SU-DHL-6 (cell line): ENCODE results near the gene CUBN.

Experiments
- H2AFZ ChIP-seq: fragments of 200-600 bp; sonication (generic); 2 replicates; pipeline ENCODE4 v1.6.1; 2014; ENCODE audit warnings: low read depth, mild to moderate bottlenecking, moderate library complexity, mixed read lengths, antibody characterized with exemption, low read length; ENCODE audit not compliant: severe bottlenecking
- H3F3A ChIP-seq: fragments of 200-600 bp; shearing (Covaris generic); 2 replicates; pipeline ENCODE4 v1.6.0; 2016; ENCODE audit warnings: antibody characterized with exemption, mild to moderate bottlenecking; ENCODE audit not compliant: insufficient read depth
- H3K27ac ChIP-seq: fragments of 200-600 bp; sonication (generic); 2 replicates; pipeline ENCODE4 v1.5.1; 2016; ENCODE audit warnings: low read depth, mild to moderate bottlenecking, low read length, moderate library complexity, mixed read lengths
- H3K27me3 ChIP-seq: fragments of 200-600 bp; sonication (generic), shearing (Covaris generic); 2 replicates; pipeline ENCODE4 v1.6.0; 2014; ENCODE audit warnings: mild to moderate bottlenecking, low read length
- H3K36me3 ChIP-seq: fragments of 200-600 bp; sonication (generic); 2 replicates; pipeline ENCODE4 v1.6.1; 2014; ENCODE audit warnings: mild to moderate bottlenecking, low read length, mixed read lengths
- H3K4me2 ChIP-seq: fragments of 300-600, 200-600 bp; shearing (Covaris generic), sonication (generic); 2 replicates; pipeline ENCODE4 v1.6.0; 2014; ENCODE audit warnings: low read length, low read depth, mild to moderate bottlenecking; ENCODE audit not compliant: poor library complexity, severe bottlenecking
- H3K4me3 ChIP-seq: fragments of 200-600 bp; sonication (generic); 2 replicates; pipeline ENCODE4 v1.5.1; 2014; ENCODE audit warnings: antibody characterized with exemption, low read length, mild to moderate bottlenecking, mixed read lengths; ENCODE audit not compliant: insufficient read depth, poor library complexity, severe bottlenecking
- H3K79me2 ChIP-seq: fragments of 200-600 bp; sonication (generic); 2 replicates; pipeline ENCODE4 v1.6.1; 2014; ENCODE audit warnings: mild to moderate bottlenecking, low read length, moderate library complexity; ENCODE audit not compliant: insufficient read depth
- H3K9ac ChIP-seq: fragments of 200-600 bp; sonication (generic); 2 replicates; pipeline ENCODE4 v1.7.0; 2014; ENCODE audit warnings: mild to moderate bottlenecking, low read length
- H3K9me2 ChIP-seq: fragments of 200-600 bp; sonication (generic); replicated peaks from 2 replicates; pipeline ENCODE4 v1.6.1; 2014; ENCODE audit warnings: low read length; ENCODE audit not compliant: insufficient read depth
- H3K9me3 ChIP-seq: fragments of 200-600 bp; sonication (generic); 2 replicates; pipeline ENCODE4 v1.6.1; 2014; ENCODE audit warnings: low read length, mixed read lengths; ENCODE audit not compliant: insufficient read depth
- H4K20me1 ChIP-seq: fragments of 200-600 bp; sonication (generic); 2 replicates; pipeline ENCODE4 v1.6.1; 2014; ENCODE audit warnings: low read depth, mild to moderate bottlenecking, antibody characterized with exemption, low read length, moderate library complexity, mixed read lengths
- EZH2phosphoT487 ChIP-seq: fragments of 200-600 bp; sonication (generic), shearing (Covaris generic); conservative IDR thresholded peaks from 2 replicates; pipeline ENCODE4 v1.6.1; 2018; ENCODE audit warnings: mild to moderate bottlenecking, antibody characterized with exemption, low read length, moderate library complexity, mixed read lengths
- TF ChIP-seq, protein P1 (sequence below): fragments of 200-600 bp; sonication (generic); IDR thresholded peaks from one replicate; pipeline ENCODE4 v1.5.1; 2017; ENCODE audit warnings: antibody characterized with exemption, mild to moderate bottlenecking, low read length, moderate library complexity; ENCODE audit not compliant: insufficient read depth, poor library complexity, severe bottlenecking

CUBN gene

GRCh38 chr10:16913266-16913665 is 216.3 kb downstream of the CUBN start:
- Histone ChIP-seq H3K36me3 (no peaks in the 10 kb centered on the region), H3K27ac (no peak overlapping the region), H3K4me2 (no peak overlapping the region), H3K79me2 (no peaks in the 10 kb centered on the region), H3K9ac (no peak overlapping the region), H3K27me3 (no peaks in the 10 kb centered on the region), H3K4me3 (no peak overlapping the region), H3K9me2 (no peaks in the 10 kb centered on the region), H3F3A (no peaks in the 10 kb centered on the region), H2AFZ (no peak overlapping the region), H4K20me1 (no peaks in the 10 kb centered on the region), H3K9me3 (no peaks in the 10 kb centered on the region)
- TF ChIP-seq, protein P1, sequence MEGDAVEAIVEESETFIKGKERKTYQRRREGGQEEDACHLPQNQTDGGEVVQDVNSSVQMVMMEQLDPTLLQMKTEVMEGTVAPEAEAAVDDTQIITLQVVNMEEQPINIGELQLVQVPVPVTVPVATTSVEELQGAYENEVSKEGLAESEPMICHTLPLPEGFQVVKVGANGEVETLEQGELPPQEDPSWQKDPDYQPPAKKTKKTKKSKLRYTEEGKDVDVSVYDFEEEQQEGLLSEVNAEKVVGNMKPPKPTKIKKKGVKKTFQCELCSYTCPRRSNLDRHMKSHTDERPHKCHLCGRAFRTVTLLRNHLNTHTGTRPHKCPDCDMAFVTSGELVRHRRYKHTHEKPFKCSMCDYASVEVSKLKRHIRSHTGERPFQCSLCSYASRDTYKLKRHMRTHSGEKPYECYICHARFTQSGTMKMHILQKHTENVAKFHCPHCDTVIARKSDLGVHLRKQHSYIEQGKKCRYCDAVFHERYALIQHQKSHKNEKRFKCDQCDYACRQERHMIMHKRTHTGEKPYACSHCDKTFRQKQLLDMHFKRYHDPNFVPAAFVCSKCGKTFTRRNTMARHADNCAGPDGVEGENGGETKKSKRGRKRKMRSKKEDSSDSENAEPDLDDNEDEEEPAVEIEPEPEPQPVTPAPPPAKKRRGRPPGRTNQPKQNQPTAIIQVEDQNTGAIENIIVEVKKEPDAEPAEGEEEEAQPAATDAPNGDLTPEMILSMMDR = no peak
- TF ChIP-seq EZH2phosphoT487 = no peak

GRCh38 chr10:16910793-16911164 is 218.8 kb downstream of the CUBN start:
- Histone ChIP-seq H3K9me2 (no peaks in the 10 kb centered on the region), H3K27me3 (no peaks in the 10 kb centered on the region), H3K36me3 (no peaks in the 10 kb centered on the region), H2AFZ (no peak overlapping the region), H3K9me3 (no peaks in the 10 kb centered on the region), H3K79me2 (no peaks in the 10 kb centered on the region), H3F3A (no peaks in the 10 kb centered on the region), H3K4me2 (no peak overlapping the region), H3K4me3 (no peak overlapping the region), H3K9ac (no peak overlapping the region), H3K27ac (no peak overlapping the region), H4K20me1 (no peaks in the 10 kb centered on the region)
- TF ChIP-seq, protein P1 = no peak
- no peak for TF ChIP-seq EZH2phosphoT487

- Histone ChIP-seq H3K9me3 (no peaks in the 10 kb centered on the region), H3K9me2 (no peaks in the 10 kb centered on the region)
These were observed 219.4 kb downstream of the CUBN start for GRCh38 chr10:16909961-16910792.

More at GRCh38 chr10:16909961-16910792, 219.4 kb downstream of the CUBN start:
- H3K79me2 ChIP-seq = no peaks in the 10 kb centered on the region
- TF ChIP-seq, protein P1 = no peak
- no peak for TF ChIP-seq EZH2phosphoT487
- no peaks in the 10 kb centered on the region for H3K27me3 ChIP-seq
- no peak overlapping the region for H3K9ac ChIP-seq
- no peak overlapping the region for H3K4me3 ChIP-seq
- no peak overlapping the region for H2AFZ ChIP-seq
- H3F3A ChIP-seq = no peaks in the 10 kb centered on the region
- H3K36me3 ChIP-seq = no peaks in the 10 kb centered on the region
- H3K4me2 ChIP-seq = no peak overlapping the region
- H3K27ac ChIP-seq = no peak overlapping the region
- no peaks in the 10 kb centered on the region for H4K20me1 ChIP-seq
